ENCODE data around the gene CLTA. TPM values are rescaled to one million over a fixed set of nuclear protein-coding genes. Genes with fewer than 3 reads are reported as not detected.

Gene CLTA
- total RNA-seq, 4 donors from 2014 or later: 136 to 195 (median 158) TPM

- no peak overlapping the region for H3K4me3 ChIP-seq
- H3K27me3 ChIP-seq: no peaks in the 10 kb centered on the region
- H3K4me1 ChIP-seq: peaks cover 0 to 41% (median 5%) of the 10 kb centered on the region in 3 donors
- TF ChIP-seq POLR2A (IDR thresholded peaks at IDR 0.05): no peak
- TF ChIP-seq POLR2AphosphoS5 (IDR thresholded peaks at IDR 0.05): no peak
- TF ChIP-seq CTCF (IDR thresholded peaks at IDR 0.05): no peak
- TF ChIP-seq EP300 (IDR thresholded peaks at IDR 0.05): no peak
- peak overlapping the region in 1 of 4 donors; percentile 38 for H3K27ac ChIP-seq
- H3K36me3 ChIP-seq: peaks cover 0 to 92% of the 10 kb centered on the region in 2 donors
- no peak for ATAC-seq
- WGBS, 2 donors (ENCODE audit: low coverage in 1 of 2): 51 to 54% methylated on average over 7 to 8 of the region's 13 CpGs
- H3K9me3 ChIP-seq: peaks cover 0 to 1% (median 0%) of the 10 kb centered on the region in 3 donors
Observed at GRCh38 chr9:36217256-36217968, 26.7 kb downstream of the CLTA start.

GRCh38 chr9:36218011-36218410 lies 27.3 kb downstream of the CLTA start:
- H3K4me3 ChIP-seq: no peak overlapping the region
- no peak for ATAC-seq
- peak overlapping the region in 1 of 4 donors; percentile 38 for H3K27ac ChIP-seq
- H3K27me3 ChIP-seq: no peaks in the 10 kb centered on the region
- H3K9me3 ChIP-seq: peaks cover 0 to 6% (median 0%) of the 10 kb centered on the region in 3 donors
- TF ChIP-seq CTCF (IDR thresholded peaks at IDR 0.05) (no peak), EP300 (IDR thresholded peaks at IDR 0.05) (no peak), POLR2A (IDR thresholded peaks at IDR 0.05) (no peak)
- peaks cover 0 to 92% of the 10 kb centered on the region in 2 donors for H3K36me3 ChIP-seq
- 88 to 90% methylated on average over 1 to 3 of the region's 5 CpGs for WGBS, 2 donors (ENCODE audit: low coverage in 1 of 2)
- H3K4me1 ChIP-seq: peaks cover 0 to 35% (median 5%) of the 10 kb centered on the region in 3 donors

- H3K36me3 ChIP-seq: peaks cover 0 to 92% of the 10 kb centered on the region in 2 donors
- H3K27ac ChIP-seq: no peak overlapping the region
- H3K4me3 ChIP-seq: no peak overlapping the region
- ATAC-seq: no peak
- peaks cover 0 to 6% (median 0%) of the 10 kb centered on the region in 3 donors for H3K9me3 ChIP-seq
- TF ChIP-seq CTCF (IDR thresholded peaks at IDR 0.05) (no peak), POLR2A (IDR thresholded peaks at IDR 0.05) (no peak), EP300 (IDR thresholded peaks at IDR 0.05) (no peak), POLR2AphosphoS5 (IDR thresholded peaks at IDR 0.05) (no peak)
- H3K4me1 ChIP-seq: peaks cover 0 to 30% (median 5%) of the 10 kb centered on the region in 3 donors
- WGBS, 2 donors (ENCODE audit: low coverage in 1 of 2): 59 to 72% methylated on average over 2 to 6 of the region's 7 CpGs
- H3K27me3 ChIP-seq: no peaks in the 10 kb centered on the region
Observed at GRCh38 chr9:36218411-36218901, 27.7 kb downstream of the CLTA start.

- 100% methylated on average over 1 to 3 of the region's 3 CpGs for WGBS, 2 donors (ENCODE audit: low coverage in 1 of 2)
- H3K4me1 ChIP-seq: peaks cover 0 to 5% (median 0%) of the 10 kb centered on the region in 3 donors
- no peak overlapping the region for H3K4me3 ChIP-seq
- H3K9me3 ChIP-seq: peaks cover 0 to 6% (median 0%) of the 10 kb centered on the region in 3 donors
- no peaks in the 10 kb centered on the region for H3K27me3 ChIP-seq
- no peak overlapping the region for H3K27ac ChIP-seq
- ATAC-seq: no peak
- TF ChIP-seq POLR2AphosphoS5 (IDR thresholded peaks at IDR 0.05) (no peak), EP300 (IDR thresholded peaks at IDR 0.05) (no peak), CTCF (IDR thresholded peaks at IDR 0.05) (no peak), POLR2A (IDR thresholded peaks at IDR 0.05) (no peak)
- peaks cover 0 to 100% of the 10 kb centered on the region in 2 donors for H3K36me3 ChIP-seq
Observed at GRCh38 chr9:36221667-36222066, 30.9 kb downstream of the CLTA start.

GRCh38 chr9:36222449-36222848 lies 31.7 kb downstream of the CLTA start:
- no peaks in the 10 kb centered on the region for H3K27me3 ChIP-seq
- peaks cover 0 to 6% (median 0%) of the 10 kb centered on the region in 3 donors for H3K9me3 ChIP-seq
- TF ChIP-seq CTCF (IDR thresholded peaks at IDR 0.05) (no peak), POLR2AphosphoS5 (IDR thresholded peaks at IDR 0.05) (no peak), POLR2A (IDR thresholded peaks at IDR 0.05) (no peak), EP300 (IDR thresholded peaks at IDR 0.05) (no peak)
- WGBS, 2 donors (ENCODE audit: low coverage in 1 of 2): 100% methylated on average over 1 of the region's 1 CpG; no CpG with 5 or more reads in 1 of the 2 donors
- H3K4me1 ChIP-seq: peaks cover 0 to 2% (median 0%) of the 10 kb centered on the region in 3 donors
- peaks cover 0 to 100% of the 10 kb centered on the region in 2 donors for H3K36me3 ChIP-seq
- ATAC-seq: no peak
- H3K27ac ChIP-seq: no peak overlapping the region
- no peak overlapping the region for H3K4me3 ChIP-seq

Measured in gastroesophageal sphincter (tissue), 4 donors.